Neuron (in vitro differentiated cells): ENCODE data around the gene STK38.
"Not testable (repeated sequence)": the region's sequence is repeated elsewhere in the genome, so short reads cannot be mapped to it uniquely, and the experiment has no call there.

Source experiments
- H2AFZ ChIP-seq: one replicate; pipeline ENCODE4 v1.6.1; 2013; ENCODE audit warnings: low read depth, mild to moderate bottlenecking, inconsistent platforms, low read length, moderate library complexity
- H3K27me3 ChIP-seq: one replicate; pipeline ENCODE4 v1.6.1; 2013; ENCODE audit warnings: low read length; ENCODE audit not compliant: insufficient read depth
- H3K36me3 ChIP-seq: one replicate; pipeline ENCODE4 v1.6.1; 2013; ENCODE audit warnings: low read length; ENCODE audit not compliant: insufficient read depth
- H3K4me1 ChIP-seq: one replicate; pipeline ENCODE4 v1.6.1; 2013; ENCODE audit warnings: low read length; ENCODE audit not compliant: insufficient read depth
- H3K4me3 ChIP-seq: 2 replicates; pipeline ENCODE4 v1.5.1; 2013; ENCODE audit warnings: mild to moderate bottlenecking, low read length, moderate library complexity
- H3K9me3 ChIP-seq: one replicate; pipeline ENCODE4 v1.6.1; 2013; ENCODE audit warnings: low read length

The STK38 gene

DNA sequence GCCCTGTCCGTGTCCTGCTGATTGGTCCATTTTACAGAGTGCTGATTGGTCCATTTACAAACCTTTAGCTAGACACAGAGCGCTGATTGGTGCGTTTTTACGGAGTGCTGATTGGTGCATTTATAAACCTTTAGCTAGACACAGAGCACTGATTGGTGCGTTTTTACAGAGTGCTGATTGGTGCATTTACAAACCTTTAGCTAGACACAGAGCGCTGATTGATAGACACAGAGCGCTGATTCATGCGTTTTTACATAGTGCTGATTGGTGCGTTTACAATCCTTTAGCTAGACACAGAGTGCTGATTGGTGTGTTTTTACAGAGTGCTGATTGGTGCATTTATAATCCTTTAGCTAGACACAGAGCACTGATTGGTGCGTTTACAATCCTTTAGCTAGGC lies 98.1 kb downstream of the STK38 start:
- not testable (repeated sequence) for H3K27me3 ChIP-seq, H3K4me1 ChIP-seq, H3K4me3 ChIP-seq, H3K9me3 ChIP-seq, H2AFZ ChIP-seq, H3K36me3 ChIP-seq

- H3K4me1 ChIP-seq, result peaks cover 24% of the 10 kb centered on the region
- H2AFZ ChIP-seq, result no peak overlapping the region
- peaks cover 8% of the 10 kb centered on the region for H3K9me3 ChIP-seq
- H3K4me3 ChIP-seq, result no peak overlapping the region
- no peaks in the 10 kb centered on the region for H3K36me3 ChIP-seq
- no peaks in the 10 kb centered on the region for H3K27me3 ChIP-seq
Observed at GRCh38 chr6:36445621-36446020, 101.7 kb downstream of the STK38 start.

DNA sequence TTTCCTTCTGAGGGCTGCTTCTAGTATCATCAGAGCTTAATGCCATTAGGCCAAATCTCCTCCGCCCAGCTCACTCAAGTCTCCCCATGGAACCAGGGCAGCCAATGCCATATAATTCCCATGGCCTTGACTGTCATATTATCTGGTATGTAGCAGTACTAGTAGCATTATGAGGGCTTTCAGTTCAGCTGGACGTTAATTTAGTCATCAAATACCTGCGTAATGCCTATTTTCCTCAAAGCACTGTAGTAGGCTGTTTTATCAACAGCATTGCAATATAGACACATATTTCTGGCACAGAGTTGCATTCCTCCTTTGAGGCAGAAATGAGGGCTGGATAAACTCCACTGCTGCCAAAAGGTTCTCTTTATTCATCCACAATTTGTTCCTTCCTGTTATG lies 102.8 kb downstream of the STK38 start:
- Histone ChIP-seq H3K4me1 (peaks cover 24% of the 10 kb centered on the region), H3K9me3 (peaks cover 6% of the 10 kb centered on the region), H3K27me3 (no peaks in the 10 kb centered on the region), H3K4me3 (peak overlapping the region; percentile 83), H2AFZ (no peak overlapping the region), H3K36me3 (no peaks in the 10 kb centered on the region)
